Right lobe of liver (tissue), 4 donors: ENCODE data around the gene MECR.

ENCODE experiments used
- CTCF ChIP-seq, 4 donors: fragments of 200-600 bp in 3 of 4; fragments of 450-650 bp in 1 of 4; IDR thresholded peaks; one replicate each; pipeline versions ENCODE4 v1.5.1 to v1.8.0; 2016 to 2022; ENCODE audit warnings: antibody characterized with exemption in 4 of 4, mild to moderate bottlenecking in 2 of 4
- POLR2A ChIP-seq: fragments of 450-650 bp; IDR thresholded peaks from one replicate; pipeline ENCODE4 v1.6.1; 2017; ENCODE audit warnings: antibody characterized with exemption, mild to moderate bottlenecking
- donor health status: DM: no; HTN: no; CAD: no.
- donor health status: DM: no; HTN: no; CAD: no.
- donor health status: DM: no; HTN: yes; CAD: no.

DNA sequence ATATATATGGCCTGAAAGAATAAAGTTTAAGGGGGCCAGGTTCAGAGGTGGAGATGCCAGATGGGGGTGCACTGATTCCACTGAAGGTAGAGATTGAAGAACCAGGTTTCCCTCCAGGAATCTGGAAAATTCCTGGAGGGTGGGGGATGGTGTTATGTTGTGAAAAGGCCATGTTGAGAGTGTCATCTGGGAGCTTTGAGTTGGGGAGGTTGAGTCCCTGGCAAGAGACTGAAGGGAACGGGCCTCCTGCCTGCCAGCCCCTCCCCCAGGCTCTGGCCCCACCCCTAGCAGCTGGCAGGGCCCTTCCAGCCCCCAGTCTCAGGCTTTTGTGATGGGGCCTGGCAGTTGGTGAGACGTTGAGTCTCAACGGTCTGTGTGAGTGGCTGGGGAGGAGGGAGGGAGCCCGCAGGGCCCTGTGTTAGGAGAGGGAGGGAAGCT, 9.7 kb upstream of the MECR start:
- TF ChIP-seq POLR2A (no peak), CTCF (IDR thresholded peaks at IDR 0.05) (peak in 1 of 4 donors; percentile 15)
